GM19397 (cell line): Measurements from ENCODE around the gene NET1.

Experiments used
- ATAC-seq: cut with Tn5 transposase; IDR thresholded peaks from one replicate; pipeline ENCODE4 v1.9.1; 2021; ENCODE audit warnings: mild to moderate bottlenecking, moderate library complexity; ENCODE audit not compliant: unreplicated experiment

NET1 gene

DNA sequence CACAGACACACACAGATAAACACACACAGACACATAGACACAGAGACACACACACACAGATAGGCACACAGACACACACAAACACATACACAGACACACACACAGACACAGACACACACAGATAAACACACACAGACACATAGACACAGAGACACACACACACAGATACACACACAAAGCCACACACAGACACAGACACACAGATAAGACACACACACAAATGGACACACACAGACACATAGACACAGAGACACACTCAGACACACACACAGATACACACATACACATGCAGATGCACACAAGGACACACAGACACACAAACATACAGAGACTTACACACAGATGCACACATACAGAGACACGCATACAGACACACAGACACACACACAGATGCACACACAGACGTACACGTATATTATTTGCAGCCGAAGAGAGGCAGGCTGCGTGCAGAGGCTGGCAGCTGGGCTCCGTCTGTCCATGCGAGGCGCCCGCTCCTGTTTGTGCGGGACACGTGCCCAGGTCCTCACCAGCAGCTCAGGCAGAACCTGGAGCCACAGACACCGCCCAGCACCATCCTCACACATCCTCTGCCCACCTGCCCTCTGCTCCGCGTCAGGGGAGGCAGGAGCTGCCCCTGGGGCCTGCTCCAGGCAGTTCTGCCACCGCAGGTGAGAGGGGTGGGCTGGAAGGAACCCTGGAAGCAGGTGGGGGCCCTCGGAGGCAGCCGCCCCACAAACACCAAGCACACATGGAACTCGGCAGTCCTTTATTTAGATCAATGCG lies 85.8 kb downstream of the NET1 start:
- ATAC-seq = no peak

DNA sequence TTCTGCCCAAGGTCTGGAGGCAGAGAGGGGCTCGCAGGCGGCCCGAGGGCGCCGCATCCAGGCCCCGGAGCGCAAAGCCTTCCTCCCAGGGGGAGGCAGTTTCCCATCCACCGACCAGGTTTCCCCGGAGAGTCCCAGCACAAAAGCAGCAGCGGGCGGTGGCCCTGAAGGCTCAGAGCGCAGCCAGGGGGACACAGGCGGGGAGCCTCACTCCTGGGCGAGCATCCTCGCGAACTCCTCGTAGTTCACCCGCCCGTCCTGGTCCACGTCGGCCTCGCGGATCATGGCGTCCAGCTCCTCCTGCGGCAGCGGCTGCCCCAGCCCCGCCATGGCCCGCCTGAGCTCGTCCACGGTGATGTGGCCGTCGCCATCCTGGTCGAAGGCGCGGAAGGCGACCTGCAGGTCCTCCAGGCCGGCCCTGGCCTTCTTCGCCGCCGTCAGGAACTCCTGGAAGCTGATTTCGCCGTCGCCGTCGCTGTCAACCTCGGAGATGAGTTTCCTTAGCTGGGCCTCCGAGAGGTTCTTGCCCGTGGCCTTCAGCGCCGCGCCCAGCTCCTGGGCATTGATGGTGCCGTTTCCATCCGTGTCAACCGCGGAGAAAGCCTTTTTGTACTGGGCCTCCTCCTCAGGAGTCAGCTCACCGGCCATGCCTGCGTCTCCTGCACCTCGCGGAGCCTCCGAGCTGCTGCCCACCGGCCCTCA lies 86.6 kb downstream of the NET1 start:
- no peak for ATAC-seq

DNA sequence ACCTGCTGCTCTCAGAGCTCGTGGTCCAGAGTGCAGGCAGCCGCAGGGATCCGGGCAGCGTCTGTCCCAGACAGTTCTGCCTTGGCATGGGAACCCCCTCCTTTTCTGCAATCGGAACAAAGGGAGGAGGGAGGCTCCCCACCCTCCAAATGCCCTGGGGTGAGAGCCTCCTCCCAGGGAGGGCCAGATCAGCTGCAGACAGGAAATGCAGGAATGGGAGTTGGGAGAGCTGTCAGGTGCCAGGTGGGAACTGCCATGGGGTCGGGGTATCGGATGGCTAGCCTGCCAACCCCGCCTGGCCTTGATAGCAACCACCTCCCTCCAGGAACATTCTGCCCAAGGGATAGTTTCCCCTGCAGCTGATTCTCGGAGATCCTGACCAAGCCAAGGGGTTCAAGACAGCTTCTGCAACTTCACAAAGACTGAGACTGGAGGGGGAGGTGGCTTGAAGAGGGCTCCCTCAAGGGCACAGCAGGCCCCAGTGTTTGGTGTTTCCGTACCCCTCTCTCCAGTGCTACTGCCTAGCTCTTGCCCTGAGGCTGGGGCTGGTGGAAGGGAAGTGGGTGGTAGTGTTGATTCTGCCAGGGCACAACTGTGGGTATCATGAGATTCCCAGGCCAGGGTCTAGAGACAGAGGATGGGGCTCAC lies 87.3 kb downstream of the NET1 start, which contains the start of gene CALML5:
Gene CALML5, minus strand, starts transcription at position 78 of the 648 bp plus-strand sequence. CDS start 132 bp downstream, outside the sequence.
- ATAC-seq = no peak

DNA sequence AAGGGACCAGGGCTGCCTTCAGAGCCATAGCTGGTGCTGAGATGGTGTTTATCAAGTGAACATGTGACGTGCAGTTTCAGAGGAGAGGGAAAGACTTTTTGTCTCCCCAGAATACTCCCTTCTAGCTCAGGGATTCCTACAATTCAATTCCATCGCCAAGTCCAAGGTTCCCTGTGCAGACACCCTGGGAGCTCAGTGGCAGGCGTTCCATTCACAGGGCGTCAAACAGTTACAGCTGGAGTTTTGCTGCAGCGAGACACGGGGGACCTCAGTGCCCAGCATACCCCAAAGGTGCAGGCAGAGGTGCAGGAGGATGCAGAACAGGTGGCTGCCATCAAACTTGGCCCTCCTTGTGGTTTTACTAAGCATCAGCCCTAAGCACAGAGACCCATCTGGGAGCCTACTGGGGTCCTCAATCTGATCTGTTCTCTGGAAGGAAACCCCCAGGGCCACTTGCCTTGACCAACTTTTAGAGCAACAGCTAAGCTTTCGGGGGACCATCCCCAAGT lies 87.9 kb downstream of the NET1 start:
- ATAC-seq = no peak

DNA sequence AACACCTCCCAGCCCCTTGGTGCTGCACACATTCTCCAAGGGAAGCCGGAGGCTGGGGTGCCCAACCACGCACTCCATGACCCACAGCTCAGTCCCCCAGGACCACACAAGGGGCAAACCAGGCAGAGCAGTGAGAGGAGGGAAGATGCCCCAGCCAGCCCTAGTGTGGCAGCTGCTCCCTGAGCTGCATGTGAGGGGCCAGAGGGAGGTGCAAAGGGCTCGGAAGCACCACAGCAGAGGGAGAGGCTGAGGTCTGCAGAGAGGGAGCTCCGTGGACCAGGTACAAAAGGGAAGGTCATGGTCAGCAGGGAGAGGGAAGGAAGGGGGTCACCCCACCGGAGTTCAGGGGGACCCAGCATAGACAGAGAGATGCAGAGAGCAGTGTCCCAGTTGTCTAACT lies 88.6 kb downstream of the NET1 start:
- no peak for ATAC-seq

DNA sequence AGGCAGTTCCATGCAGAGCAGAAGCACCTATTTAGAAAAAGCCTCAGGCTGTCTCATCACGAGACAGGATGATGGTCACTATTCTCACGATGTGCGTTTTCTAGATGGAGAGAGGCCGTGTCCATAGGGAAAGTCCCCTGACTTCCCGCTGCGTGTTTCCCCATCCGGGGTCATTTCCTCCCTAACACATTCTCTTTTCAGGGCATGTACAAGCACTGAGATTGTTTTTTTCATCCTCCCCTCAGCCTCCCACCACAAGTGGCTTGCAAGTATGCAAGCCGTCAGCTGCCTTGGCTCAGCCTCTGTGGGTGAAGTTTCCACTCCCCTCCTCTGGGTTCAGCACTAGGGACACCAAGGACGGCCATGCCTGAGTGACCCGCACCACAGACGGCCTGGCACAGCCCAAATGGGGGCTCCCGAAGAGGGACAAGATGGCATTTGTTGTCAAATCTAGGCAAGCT lies 89.7 kb downstream of the NET1 start:
- ATAC-seq = no peak

DNA sequence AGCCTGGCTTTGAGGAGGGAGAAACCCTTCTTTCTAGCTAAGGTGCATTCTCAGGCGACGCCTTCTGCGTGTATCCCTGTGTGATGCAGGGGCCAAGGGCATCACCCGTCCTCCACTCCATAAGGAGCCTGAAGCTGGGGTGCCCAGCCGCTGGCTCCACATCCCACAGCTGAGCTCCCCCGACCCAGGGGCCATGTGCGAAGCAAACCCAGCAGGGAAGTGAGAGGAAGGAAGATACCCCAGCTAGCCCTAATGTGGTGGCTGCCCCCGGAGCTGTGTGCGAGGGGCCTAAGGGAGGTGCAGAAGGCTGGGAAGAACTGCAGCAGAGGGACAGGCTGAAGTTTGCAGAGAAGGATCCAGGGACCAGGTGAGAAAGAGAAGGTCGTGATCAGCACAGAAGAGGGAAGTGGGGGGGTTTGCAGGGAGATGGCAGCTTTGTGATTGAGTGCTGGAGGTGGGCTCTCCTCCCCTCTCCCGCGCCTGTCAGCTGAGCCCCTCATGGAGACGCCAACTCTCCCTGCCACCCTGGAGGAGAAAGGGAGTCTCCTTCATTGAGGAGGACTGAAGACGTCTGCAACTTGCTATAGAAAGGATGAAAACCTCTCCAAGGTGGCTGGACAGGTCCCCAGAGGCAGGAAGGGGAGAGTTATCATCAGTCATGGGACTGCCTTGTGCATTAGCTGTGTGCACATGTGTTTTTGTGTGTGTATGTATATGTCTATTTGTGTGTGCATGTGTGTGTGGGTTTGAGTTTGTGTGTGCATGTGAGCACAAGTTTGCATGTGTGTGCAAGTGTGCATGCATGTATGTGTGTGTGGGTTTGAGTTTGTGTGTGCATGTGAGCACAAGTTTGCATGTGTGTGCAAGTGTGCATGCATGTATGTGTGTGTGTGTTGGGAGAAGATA lies 90.5 kb downstream of the NET1 start:
- no peak for ATAC-seq

DNA sequence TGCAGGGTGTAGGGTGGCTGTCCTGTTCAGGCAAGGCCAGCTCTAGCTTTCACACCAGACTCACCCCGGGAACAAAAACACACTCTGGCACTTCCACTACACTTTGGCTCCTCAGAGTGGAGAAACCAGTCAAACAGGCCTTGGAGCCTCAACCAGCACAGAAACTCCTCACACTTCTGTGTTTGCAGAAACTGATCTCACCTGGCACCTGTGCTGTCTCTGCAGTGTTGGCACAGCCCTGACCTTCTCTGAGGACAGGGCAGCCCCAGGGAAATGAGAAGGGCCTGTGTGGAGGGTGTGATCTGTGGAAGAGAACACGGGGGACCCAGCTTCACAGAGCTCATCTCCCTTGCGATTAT lies 91.1 kb downstream of the NET1 start:
- ATAC-seq = no peak

DNA sequence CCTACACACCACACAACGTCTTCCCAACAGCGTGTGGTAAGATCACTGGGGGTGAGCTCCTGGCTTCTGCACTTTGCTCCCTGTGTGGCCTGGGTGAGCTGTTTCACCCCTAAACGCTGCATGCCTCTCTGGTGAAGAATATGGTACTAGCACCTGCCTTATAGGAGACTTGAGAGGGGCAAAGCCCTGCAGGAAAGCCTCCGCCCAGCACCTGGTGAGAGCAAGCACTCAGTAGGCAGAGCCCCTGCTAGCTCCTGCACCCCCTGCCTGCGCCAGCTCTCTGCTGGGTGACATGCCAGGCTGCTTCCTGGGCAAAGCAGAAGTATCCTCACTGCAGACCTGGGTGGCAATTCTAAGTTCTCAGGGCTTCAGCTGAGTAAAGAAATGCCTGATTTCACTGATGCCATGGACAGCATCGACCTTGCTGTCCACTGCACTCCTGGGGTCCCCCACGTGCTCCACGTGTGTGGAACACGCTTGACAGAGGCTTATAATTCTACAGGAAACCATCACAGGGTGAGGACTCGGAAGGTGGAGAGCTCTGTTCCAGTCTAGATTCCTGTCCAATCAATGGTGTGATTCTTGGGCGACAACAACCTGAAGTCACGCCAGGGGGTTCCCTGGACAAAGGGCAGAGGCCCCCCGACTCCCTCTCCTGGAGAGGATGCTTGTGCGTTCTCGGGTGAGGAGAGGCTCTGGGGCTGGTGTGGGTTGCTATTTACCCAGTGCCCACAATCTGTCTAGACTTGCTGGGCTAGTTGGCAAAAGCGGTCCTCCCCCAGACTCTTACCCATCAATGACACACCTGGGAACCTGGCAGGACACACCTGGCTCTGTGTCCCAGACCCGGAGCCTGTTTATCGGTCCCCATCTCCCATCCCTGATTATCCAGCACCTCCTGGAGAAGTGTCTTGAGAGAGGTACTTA lies 92.1 kb downstream of the NET1 start:
- no peak for ATAC-seq

DNA sequence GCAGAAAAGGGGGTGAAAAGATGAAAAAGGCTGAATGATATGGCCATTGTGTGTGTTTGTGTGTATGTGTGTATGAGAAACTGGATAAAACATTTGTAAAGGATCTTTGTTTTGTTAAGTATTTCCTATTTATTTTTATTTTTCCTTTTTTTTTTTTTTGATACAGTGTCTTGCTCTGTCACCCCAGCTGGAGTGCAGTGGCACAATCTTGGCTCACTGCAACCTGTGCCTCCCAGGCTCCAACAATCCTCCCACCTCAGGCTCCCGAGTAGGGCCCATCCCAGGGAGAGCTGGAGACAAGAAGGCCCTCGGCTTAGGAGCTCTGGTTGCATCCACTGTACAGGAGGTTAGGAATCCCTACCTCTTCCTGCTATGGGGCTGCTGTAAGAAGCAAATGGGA lies 93.9 kb downstream of the NET1 start:
- ATAC-seq = no peak

DNA sequence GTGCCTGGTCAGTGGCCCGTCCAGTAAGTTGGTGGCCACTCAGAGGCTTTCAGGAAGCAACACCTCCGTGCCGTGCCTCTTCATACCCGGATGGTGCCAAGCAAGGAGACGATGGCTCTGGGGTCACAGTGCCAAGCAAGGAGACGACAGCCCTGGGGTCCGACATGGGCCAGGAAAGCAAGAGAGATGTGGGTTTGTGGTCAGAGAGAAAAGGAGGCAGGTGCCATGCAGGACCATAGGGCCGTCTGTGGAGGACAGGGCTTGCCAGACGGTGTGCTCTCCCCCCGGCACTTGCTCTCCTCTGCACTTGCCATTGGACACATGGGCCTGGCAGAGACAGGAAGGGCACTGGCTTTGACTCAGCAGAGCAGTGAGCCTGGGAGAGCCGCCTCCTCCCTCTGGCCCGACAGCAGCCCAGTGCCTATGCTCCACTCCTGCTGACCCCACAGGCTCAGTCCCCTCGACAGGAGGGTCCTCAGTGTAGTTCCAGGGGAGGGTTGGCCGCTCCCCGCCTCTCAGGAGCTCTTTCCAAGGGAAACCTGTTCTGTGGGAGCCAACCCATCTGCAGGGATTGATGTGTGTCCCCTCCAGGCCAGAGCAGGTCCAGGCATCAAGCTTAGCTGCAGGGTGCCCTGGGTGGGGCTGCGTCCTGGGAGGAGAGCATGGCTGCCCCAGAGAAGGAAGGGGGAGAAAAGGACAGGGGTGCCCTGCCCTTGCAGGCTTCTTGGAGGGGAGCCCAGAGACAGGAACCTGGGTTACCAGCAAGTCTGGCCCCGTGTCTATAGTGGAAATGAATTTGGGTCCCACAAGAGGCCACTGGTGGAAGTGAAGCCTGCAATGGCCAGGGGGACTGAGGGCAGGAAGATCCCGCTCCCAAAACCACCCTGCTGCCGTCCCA lies 94.6 kb downstream of the NET1 start:
- no peak for ATAC-seq

DNA sequence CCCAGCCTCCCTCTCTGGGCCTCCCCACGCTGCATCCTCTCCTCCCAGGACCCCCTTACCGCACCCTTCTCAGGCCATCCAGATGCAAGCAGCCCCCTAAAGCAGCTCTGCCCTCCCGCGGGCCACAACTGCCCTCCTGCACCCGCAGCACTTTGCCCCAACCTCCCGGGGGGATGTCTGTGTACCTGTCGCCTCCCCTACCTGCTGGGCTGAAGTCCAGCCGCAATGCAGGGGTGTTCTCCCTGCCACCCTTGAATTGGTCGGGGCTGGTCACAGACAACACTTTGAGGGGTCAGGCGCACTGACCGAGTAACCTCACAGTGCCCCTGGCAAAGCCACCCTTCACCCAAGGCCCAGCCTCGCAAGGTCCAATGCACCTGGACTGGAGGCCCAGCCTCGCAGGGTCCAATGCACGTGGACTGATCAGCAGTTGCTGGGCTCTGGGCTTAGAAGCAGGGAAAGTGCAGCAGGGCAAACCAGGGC lies 95.3 kb downstream of the NET1 start:
- ATAC-seq = no peak

DNA sequence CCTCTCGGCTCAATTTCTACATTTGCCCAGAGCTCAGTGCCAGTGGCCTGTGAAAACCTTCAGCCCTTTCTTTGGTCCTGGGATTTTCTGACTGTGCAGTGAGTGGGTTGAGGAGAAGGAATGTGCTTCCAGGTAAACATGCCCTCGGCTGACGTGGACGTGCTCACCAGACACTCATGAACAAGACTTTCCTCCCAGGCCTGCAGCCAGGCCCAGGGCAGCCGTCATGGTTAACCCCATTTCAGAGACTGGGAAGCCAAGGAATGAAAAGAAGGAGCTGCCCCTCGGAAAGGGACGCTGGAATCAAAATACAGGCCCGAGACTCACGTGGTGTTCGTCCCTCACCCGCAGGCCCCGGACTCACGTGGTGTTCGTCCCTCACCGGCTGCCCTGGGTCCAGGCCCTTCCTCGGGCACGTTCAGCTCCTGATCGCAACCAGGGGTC lies 95.8 kb downstream of the NET1 start:
- no peak for ATAC-seq
